LNCaP clone FGC (cell line): Measurements from ENCODE around the gene ROS1.
"Not testable (repeated sequence)": the region's sequence is repeated elsewhere in the genome, so short reads cannot be mapped to it uniquely, and the experiment has no call there.

Experiments used
- DNase-seq: peaks from one replicate; pipeline ENCODE4 v3.0.0-alpha.2; 2011; ENCODE audit warnings: low read depth
- H3K4me3 ChIP-seq: 2 replicates; pipeline ENCODE4 v1.5.1; 2011; ENCODE audit warnings: mild to moderate bottlenecking, low read depth, low read length, control low read depth
- CTCF ChIP-seq: IDR thresholded peaks from 2 replicates; pipeline ENCODE4 v1.5.1; 2012; ENCODE audit warnings: mild to moderate bottlenecking; ENCODE audit not compliant: control insufficient read depth, insufficient read depth; ENCODE audit errors: extremely low read depth

The ROS1 gene

GRCh38 chr6:117265410-117266256 is 160.1 kb downstream of the ROS1 start, which contains the start of gene VGLL2:
VGLL2 (plus strand) TSS chr6:117265558; CDS start chr6:117265764, 206 bp downstream.
- TF ChIP-seq CTCF = no peak
- no peak within 1 kb of the TSS for H3K4me3 ChIP-seq
- DNase-seq = no peak

- no peak for DNase-seq
- TF ChIP-seq CTCF = no peak
- no peak overlapping the region for H3K4me3 ChIP-seq
Measured at GRCh38 chr6:117264692-117265409, 160.9 kb downstream of the ROS1 start.

- no peak for TF ChIP-seq CTCF
- no peak overlapping the region for H3K4me3 ChIP-seq
- DNase-seq = no peak
Measured at GRCh38 chr6:117264369-117264691, 161.4 kb downstream of the ROS1 start.

GRCh38 chr6:117263353-117263927 is 162.3 kb downstream of the ROS1 start:
- no peak overlapping the region for H3K4me3 ChIP-seq
- DNase-seq = no peak
- no peak for TF ChIP-seq CTCF

- no peak overlapping the region for H3K4me3 ChIP-seq
- TF ChIP-seq CTCF = no peak
- no peak for DNase-seq
Measured at GRCh38 chr6:117262799-117263198, 162.9 kb downstream of the ROS1 start.

GRCh38 chr6:117253785-117254184 is 172.0 kb downstream of the ROS1 start:
- no peak for DNase-seq
- TF ChIP-seq CTCF = no peak
- H3K4me3 ChIP-seq = no peak overlapping the region

- not testable (repeated sequence) for H3K4me3 ChIP-seq, DNase-seq
Measured at GRCh38 chr6:117244979-117245378, 180.8 kb downstream of the ROS1 start.

- H3K4me3 ChIP-seq, DNase-seq: not testable (repeated sequence)
Measured at GRCh38 chr6:117244571-117244970, 181.2 kb downstream of the ROS1 start.
